Measurements from ENCODE around the gene FBXW11. TPM values are rescaled to one million over a fixed set of nuclear protein-coding genes. Genes with fewer than 3 reads are reported as not detected.

FBXW11 gene
- total and polyA plus RNA-seq, 7 experiments from 2014 or later, result 15.0 to 40.7 (median 30.0) TPM

- Mint-ChIP-seq H3K9me3 (peaks cover 0 to 4% (median 1%) of the 10 kb centered on the region in 11 donors), H3K27ac (peak overlapping the region in 2 of 9 donors; percentile 28 to 81)
- POLR2A ChIA-PET, result interaction anchor here (0.6 to 0.8 kb wide), 2 partner anchors 22 to 182 kb away, joined by 3 to 4 read pairs; no protein-coding TSS in a partner anchor
These were observed 19.7 kb downstream of the FBXW11 start for GRCh38 chr5:171986772-171987171.

DNA sequence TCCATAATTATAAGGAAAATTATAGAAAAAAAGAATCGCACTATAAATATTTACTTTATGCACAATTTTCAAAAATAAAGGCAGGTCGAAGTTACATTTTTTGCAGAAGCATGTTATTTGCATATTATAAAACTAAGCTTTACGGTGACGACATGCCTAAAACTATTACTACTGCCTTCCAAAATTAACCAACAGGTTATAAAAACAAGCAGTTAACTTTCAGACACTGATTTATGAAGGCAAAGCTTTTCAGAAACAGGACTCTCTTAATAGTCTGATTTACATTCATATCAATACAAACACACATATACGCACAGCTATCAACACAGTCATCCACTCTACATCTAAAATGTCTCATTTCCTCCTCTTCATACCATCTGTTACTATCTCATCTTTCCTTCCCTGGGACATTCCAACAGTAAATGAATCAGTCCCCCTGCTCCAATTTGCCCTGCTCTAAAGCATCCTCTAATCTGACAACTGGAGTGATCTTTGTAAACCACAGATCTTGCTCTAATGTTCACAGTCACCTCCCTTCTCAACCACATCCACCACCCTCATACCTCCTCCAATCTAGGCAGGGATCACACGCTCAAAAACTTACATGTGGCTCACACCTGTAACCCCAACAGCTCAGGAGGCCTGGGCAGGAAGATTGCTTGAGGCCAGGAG, 21.6 kb downstream of the FBXW11 start:
- Histone ChIP-seq H3K36me3 (ENCODE audit: control insufficient read depth in 2 of 3, insufficient read depth in 3 of 3, low read length in 3 of 3) (no peaks in the 10 kb centered on the region), H3K27ac (ENCODE audit: low read depth, low read length) (no peak overlapping the region), H3K9me3 (ENCODE audit: control insufficient read depth in 2 of 3, low read length in 3 of 3) (peaks cover 0 to 9% (median 0%) of the 10 kb centered on the region in 3 experiments), H3K27me3 (ENCODE audit: control insufficient read depth in 2 of 2, insufficient read depth in 2 of 2, low read length in 2 of 2) (no peaks in the 10 kb centered on the region), H3K4me3 (ENCODE audit: low read length) (no peak overlapping the region), H3K4me1 (ENCODE audit: control insufficient read depth in 2 of 2, insufficient read depth in 2 of 2, low read length in 2 of 2) (peaks cover 5 to 20% of the 10 kb centered on the region in 2 donors)
- peak overlapping the region in 3 of 10 donors; percentile 10 to 21 (median 13) for H3K4me3 Mint-ChIP-seq
- peaks cover 26 to 49% (median 37%) of the 10 kb centered on the region in 7 donors for H3K4me1 Mint-ChIP-seq
- peak overlapping the region in 4 of 9 donors; percentile 19 to 83 (median 43) for H3K27ac Mint-ChIP-seq
- intact Hi-C loops (cut with micrococcal nuclease), result loop anchor here in 1 of 2 donors (1.0 kb wide), 1 partner anchor 21 kb away; the partner anchor contains the start of gene FBXW11
- ATAC-seq (peak; percentile 84), DNase-seq (peak in 3 of 9 donors; percentile 20 to 30 (median 20))
- ChIA-PET POLR2A (interaction anchor here (1.1 kb wide), 1 partner anchor 22 kb away, joined by 3 read pairs; the partner anchor contains the start of gene FBXW11), CTCF (no interaction called here)
- peaks cover 0 to 22% (median 10%) of the 10 kb centered on the region in 11 donors for H3K9me3 Mint-ChIP-seq
- no peaks in the 10 kb centered on the region for H3K27me3 Mint-ChIP-seq
- peaks cover 6 to 66% (median 51%) of the 10 kb centered on the region in 5 donors for H3K36me3 Mint-ChIP-seq

More at GRCh38 chr5:171986772-171987171, 19.7 kb downstream of the FBXW11 start:
- Histone ChIP-seq H3K27ac (ENCODE audit: low read depth, low read length) (no peak overlapping the region), H3K9me3 (ENCODE audit: control insufficient read depth in 2 of 3, low read length in 3 of 3) (no peaks in the 10 kb centered on the region), H3K36me3 (ENCODE audit: control insufficient read depth in 2 of 3, insufficient read depth in 3 of 3, low read length in 3 of 3) (no peaks in the 10 kb centered on the region), H3K4me1 (ENCODE audit: control insufficient read depth in 2 of 2, insufficient read depth in 2 of 2, low read length in 2 of 2) (peaks cover 13 to 21% of the 10 kb centered on the region in 2 donors), H3K4me3 (ENCODE audit: low read length) (no peak overlapping the region), H3K27me3 (ENCODE audit: control insufficient read depth in 2 of 2, insufficient read depth in 2 of 2, low read length in 2 of 2) (no peaks in the 10 kb centered on the region)
- peaks cover 9 to 59% (median 44%) of the 10 kb centered on the region in 5 donors for H3K36me3 Mint-ChIP-seq
- CTCF ChIA-PET, result interaction anchor here (0.6 to 1.1 kb wide), 4 partner anchors 9 to 658 kb away, joined by 3 read pairs; no protein-coding TSS in a partner anchor
- no peak for DNase-seq
- intact Hi-C loops (cut with micrococcal nuclease), result no loop called here
- no peak overlapping the region for H3K4me3 Mint-ChIP-seq
- H3K27me3 Mint-ChIP-seq, result no peaks in the 10 kb centered on the region
- peaks cover 34 to 65% (median 51%) of the 10 kb centered on the region in 7 donors for H3K4me1 Mint-ChIP-seq
- no peak for ATAC-seq

DNA sequence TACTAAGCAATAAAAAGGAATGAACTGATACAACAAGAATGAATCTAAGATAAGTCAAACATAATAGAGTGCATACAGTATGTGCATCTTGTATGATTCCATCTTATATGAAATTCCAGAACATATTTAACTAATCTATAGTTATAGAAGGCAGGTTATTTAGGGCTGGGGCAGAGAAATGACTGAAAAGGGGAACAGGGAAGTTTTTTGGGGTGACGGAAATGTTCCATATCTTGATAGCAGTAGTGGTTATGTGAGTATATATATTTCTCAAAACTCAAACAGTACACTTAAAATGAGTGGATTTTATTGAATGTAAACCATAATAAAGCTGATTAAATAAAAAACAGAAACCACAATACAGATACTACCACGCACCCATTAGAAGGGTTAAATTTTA, 24.6 kb downstream of the FBXW11 start:
- Histone ChIP-seq H3K27ac (ENCODE audit: low read depth, low read length) (no peak overlapping the region), H3K9me3 (ENCODE audit: control insufficient read depth in 2 of 3, low read length in 3 of 3) (peaks cover 0 to 16% (median 0%) of the 10 kb centered on the region in 3 experiments), H3K4me1 (ENCODE audit: control insufficient read depth in 2 of 2, insufficient read depth in 2 of 2, low read length in 2 of 2) (peaks cover 10 to 17% of the 10 kb centered on the region in 2 donors), H3K27me3 (ENCODE audit: control insufficient read depth in 2 of 2, insufficient read depth in 2 of 2, low read length in 2 of 2) (no peaks in the 10 kb centered on the region), H3K4me3 (ENCODE audit: low read length) (no peak overlapping the region), H3K36me3 (ENCODE audit: control insufficient read depth in 2 of 3, insufficient read depth in 3 of 3, low read length in 3 of 3) (no peaks in the 10 kb centered on the region)
- CTCF ChIA-PET, result no interaction called here
- Mint-ChIP-seq H3K27ac (no peak overlapping the region), H3K4me1 (peaks cover 23 to 44% (median 34%) of the 10 kb centered on the region in 7 donors), H3K9me3 (peaks cover 0 to 39% (median 20%) of the 10 kb centered on the region in 11 donors), H3K36me3 (peaks cover 1 to 61% (median 49%) of the 10 kb centered on the region in 5 donors), H3K27me3 (no peaks in the 10 kb centered on the region), H3K4me3 (no peak overlapping the region)
- DNase-seq (no peak), ATAC-seq (no peak)
- intact Hi-C loops (cut with micrococcal nuclease), result no loop called here
- POLR2A ChIA-PET, result interaction anchor here (0.6 kb wide), 1 partner anchor 1782 kb away, joined by 3 read pairs; no protein-coding TSS in a partner anchor

- Mint-ChIP-seq H3K27ac (no peak overlapping the region), H3K4me3 (no peak overlapping the region), H3K36me3 (peaks cover 0 to 58% (median 50%) of the 10 kb centered on the region in 5 donors), H3K27me3 (no peaks in the 10 kb centered on the region), H3K4me1 (peaks cover 21 to 51% (median 43%) of the 10 kb centered on the region in 7 donors), H3K9me3 (peaks cover 0 to 39% (median 20%) of the 10 kb centered on the region in 11 donors)
- ChIA-PET POLR2A (no interaction called here), CTCF (interaction anchor here (0.6 kb wide), 1 partner anchor 62 kb away, joined by 3 read pairs; no protein-coding TSS in a partner anchor)
- Histone ChIP-seq H3K27me3 (ENCODE audit: control insufficient read depth in 2 of 2, insufficient read depth in 2 of 2, low read length in 2 of 2) (no peaks in the 10 kb centered on the region), H3K36me3 (ENCODE audit: control insufficient read depth in 2 of 3, insufficient read depth in 3 of 3, low read length in 3 of 3) (no peaks in the 10 kb centered on the region), H3K9me3 (ENCODE audit: control insufficient read depth in 2 of 3, low read length in 3 of 3) (peaks cover 0 to 16% (median 0%) of the 10 kb centered on the region in 3 experiments), H3K4me1 (ENCODE audit: control insufficient read depth in 2 of 2, insufficient read depth in 2 of 2, low read length in 2 of 2) (peaks cover 13 to 14% of the 10 kb centered on the region in 2 donors), H3K27ac (ENCODE audit: low read depth, low read length) (no peak overlapping the region), H3K4me3 (ENCODE audit: low read length) (no peak overlapping the region)
- intact Hi-C loops (cut with micrococcal nuclease), result no loop called here
- DNase-seq, result no peak
- ATAC-seq, result no peak
These were observed 25.6 kb downstream of the FBXW11 start for GRCh38 chr5:171980792-171981191.

GRCh38 chr5:171979606-171980005, 26.8 kb downstream of the FBXW11 start:
- peaks cover 3 to 11% of the 10 kb centered on the region in 2 donors for H3K4me1 ChIP-seq (ENCODE audit: control insufficient read depth in 2 of 2, insufficient read depth in 2 of 2, low read length in 2 of 2)
- ChIA-PET POLR2A (no interaction called here), CTCF (no interaction called here)
- peaks cover 0 to 16% (median 0%) of the 10 kb centered on the region in 3 experiments for H3K9me3 ChIP-seq (ENCODE audit: control insufficient read depth in 2 of 3, low read length in 3 of 3)
- peaks cover 0 to 59% (median 47%) of the 10 kb centered on the region in 5 donors for H3K36me3 Mint-ChIP-seq
- no peaks in the 10 kb centered on the region for H3K27me3 Mint-ChIP-seq
- peaks cover 26 to 56% (median 47%) of the 10 kb centered on the region in 7 donors for H3K4me1 Mint-ChIP-seq
- no peak for ATAC-seq
- no peak overlapping the region for H3K4me3 Mint-ChIP-seq
- intact Hi-C loops (cut with micrococcal nuclease), result no loop called here
- no peak for DNase-seq
- no peaks in the 10 kb centered on the region for H3K36me3 ChIP-seq (ENCODE audit: control insufficient read depth in 2 of 3, insufficient read depth in 3 of 3, low read length in 3 of 3)
- H3K27ac Mint-ChIP-seq, result no peak overlapping the region
- H3K4me3 ChIP-seq (ENCODE audit: low read length), result no peak overlapping the region
- H3K27me3 ChIP-seq (ENCODE audit: control insufficient read depth in 2 of 2, insufficient read depth in 2 of 2, low read length in 2 of 2), result no peaks in the 10 kb centered on the region
- H3K9me3 Mint-ChIP-seq, result peaks cover 0 to 39% (median 17%) of the 10 kb centered on the region in 11 donors
- H3K27ac ChIP-seq (ENCODE audit: low read depth, low read length), result no peak overlapping the region

- ATAC-seq (no peak), DNase-seq (no peak)
- Mint-ChIP-seq H3K36me3 (peaks cover 0 to 54% (median 38%) of the 10 kb centered on the region in 5 donors), H3K9me3 (peaks cover 0 to 39% (median 17%) of the 10 kb centered on the region in 11 donors), H3K4me1 (peaks cover 17 to 57% (median 48%) of the 10 kb centered on the region in 7 donors), H3K4me3 (no peak overlapping the region), H3K27ac (no peak overlapping the region), H3K27me3 (no peaks in the 10 kb centered on the region)
- Histone ChIP-seq H3K9me3 (ENCODE audit: control insufficient read depth in 2 of 3, low read length in 3 of 3) (peaks cover 0 to 16% (median 0%) of the 10 kb centered on the region in 3 experiments), H3K27me3 (ENCODE audit: control insufficient read depth in 2 of 2, insufficient read depth in 2 of 2, low read length in 2 of 2) (no peaks in the 10 kb centered on the region), H3K27ac (ENCODE audit: low read depth, low read length) (no peak overlapping the region), H3K4me3 (ENCODE audit: low read length) (no peak overlapping the region), H3K4me1 (ENCODE audit: control insufficient read depth in 2 of 2, insufficient read depth in 2 of 2, low read length in 2 of 2) (peaks cover 0 to 11% of the 10 kb centered on the region in 2 donors), H3K36me3 (ENCODE audit: control insufficient read depth in 2 of 3, insufficient read depth in 3 of 3, low read length in 3 of 3) (no peaks in the 10 kb centered on the region)
- POLR2A ChIA-PET, result no interaction called here
- intact Hi-C loops (cut with micrococcal nuclease), result no loop called here
- CTCF ChIA-PET, result no interaction called here
These were observed 27.9 kb downstream of the FBXW11 start for GRCh38 chr5:171978519-171978918.

All from naive thymus-derived CD4-positive, alpha-beta T cell (primary cell).